Middle frontal gyrus (tissue), 1 donor: ENCODE measurements around the gene SPIRE1.
"Not testable (repeated sequence)": the region's sequence is repeated elsewhere in the genome, so short reads cannot be mapped to it uniquely, and the experiment has no call there.

Source experiments
- DNase-seq: peaks from one replicate; pipeline ENCODE4 v3.0.0-alpha.2; 2015; ENCODE audit warnings: low spot score; ENCODE audit errors: extremely low spot score

The SPIRE1 gene

GRCh38 chr18:12647773-12648172, 10.1 kb downstream of the SPIRE1 start:
- no peak for DNase-seq

- no peak for DNase-seq
These were observed 12.1 kb downstream of the SPIRE1 start for GRCh38 chr18:12645751-12646203.

- no peak for DNase-seq
These were observed 12.7 kb downstream of the SPIRE1 start for GRCh38 chr18:12645254-12645653.

- DNase-seq = not testable (repeated sequence)
These were observed 14.2 kb downstream of the SPIRE1 start for GRCh38 chr18:12643756-12644155.

GRCh38 chr18:12640881-12641200, 17.1 kb downstream of the SPIRE1 start:
- DNase-seq = no peak

GRCh38 chr18:12639990-12640880, 17.7 kb downstream of the SPIRE1 start:
- DNase-seq = no peak

- no peak for DNase-seq
These were observed 19.2 kb downstream of the SPIRE1 start for GRCh38 chr18:12638644-12639124.

GRCh38 chr18:12637901-12638643, 19.8 kb downstream of the SPIRE1 start:
- no peak for DNase-seq

GRCh38 chr18:12637393-12637792, 20.5 kb downstream of the SPIRE1 start:
- no peak for DNase-seq

GRCh38 chr18:12631831-12632477, 26.0 kb downstream of the SPIRE1 start:
- DNase-seq = no peak

GRCh38 chr18:12630136-12630535, 27.8 kb downstream of the SPIRE1 start:
- DNase-seq = no peak

GRCh38 chr18:12628706-12629702, 28.9 kb downstream of the SPIRE1 start:
- DNase-seq = no peak

GRCh38 chr18:12627199-12627598, 30.7 kb downstream of the SPIRE1 start:
- DNase-seq = not testable (repeated sequence)

- no peak for DNase-seq
These were observed 32.7 kb downstream of the SPIRE1 start for GRCh38 chr18:12625241-12625640.

- no peak for DNase-seq
These were observed 36.1 kb downstream of the SPIRE1 start for GRCh38 chr18:12621742-12622306.

GRCh38 chr18:12615748-12616147, 42.2 kb downstream of the SPIRE1 start:
- no peak for DNase-seq

- no peak for DNase-seq
These were observed 49.6 kb downstream of the SPIRE1 start for GRCh38 chr18:12608301-12608700.

- DNase-seq = no peak
These were observed 51.2 kb downstream of the SPIRE1 start for GRCh38 chr18:12606592-12607315.

- DNase-seq = no peak
These were observed 53.4 kb downstream of the SPIRE1 start for GRCh38 chr18:12604445-12605007.
